IPS DF 4.7 (cell line): ENCODE results near the gene FRYL.
"Not testable (repeated sequence)": the region's sequence is repeated elsewhere in the genome, so short reads cannot be mapped to it uniquely, and the experiment has no call there.

ENCODE experiments used
- DNase-seq: peaks from one replicate; pipeline ENCODE4 v3.0.0-alpha.2; 2013; ENCODE audit warnings: low spot score; ENCODE audit errors: extremely low read depth

FRYL gene

GRCh38 chr4:48746608-48747362 lies 33.3 kb downstream of the FRYL start:
- no peak for DNase-seq

- not testable (repeated sequence) for DNase-seq
Observed at GRCh38 chr4:48745223-48745622, 34.9 kb downstream of the FRYL start.

GRCh38 chr4:48742412-48742811 lies 37.7 kb downstream of the FRYL start:
- no peak for DNase-seq

- DNase-seq, result no peak
Observed at GRCh38 chr4:48739560-48740019, 40.5 kb downstream of the FRYL start.

- DNase-seq, result no peak
Observed at GRCh38 chr4:48738856-48739255, 41.2 kb downstream of the FRYL start.

- not testable (repeated sequence) for DNase-seq
Observed at GRCh38 chr4:48728906-48729496, 51.1 kb downstream of the FRYL start.

GRCh38 chr4:48727666-48728459 lies 52.2 kb downstream of the FRYL start:
- DNase-seq, result no peak

- no peak for DNase-seq
Observed at GRCh38 chr4:48725414-48725813, 54.7 kb downstream of the FRYL start.

GRCh38 chr4:48722509-48723446 lies 57.3 kb downstream of the FRYL start:
- DNase-seq, result no peak

- DNase-seq, result no peak
Observed at GRCh38 chr4:48720459-48720858, 59.6 kb downstream of the FRYL start.

- DNase-seq, result no peak
Observed at GRCh38 chr4:48718818-48719465, 61.1 kb downstream of the FRYL start.

GRCh38 chr4:48716285-48716684 lies 63.8 kb downstream of the FRYL start:
- not testable (repeated sequence) for DNase-seq

GRCh38 chr4:48710446-48711209 lies 69.5 kb downstream of the FRYL start:
- DNase-seq, result no peak

- DNase-seq, result no peak
Observed at GRCh38 chr4:48709901-48710300, 70.2 kb downstream of the FRYL start.

GRCh38 chr4:48708610-48709009 lies 71.5 kb downstream of the FRYL start:
- DNase-seq, result no peak

- no peak for DNase-seq
Observed at GRCh38 chr4:48706736-48707135, 73.3 kb downstream of the FRYL start.

- no peak for DNase-seq
Observed at GRCh38 chr4:48705609-48706008, 74.5 kb downstream of the FRYL start.

GRCh38 chr4:48704091-48704802 lies 75.8 kb downstream of the FRYL start:
- DNase-seq, result no peak

- DNase-seq, result no peak
Observed at GRCh38 chr4:48699475-48699874, 80.6 kb downstream of the FRYL start.
